Vagina (tissue), 2 donors: ENCODE results near the gene BPIFB6.

Experiments
- POLR2A ChIP-seq, 2 donors: fragments of 450-650 bp; IDR thresholded peaks; one replicate each; pipeline ENCODE4 v1.6.1; 2017; ENCODE audit warnings: antibody characterized with exemption in 2 of 2, mild to moderate bottlenecking in 2 of 2, moderate library complexity in 2 of 2
- POLR2AphosphoS5 ChIP-seq, 2 donors: sonication (generic); formaldehyde crosslinking; IDR thresholded peaks; one replicate each; pipeline ENCODE4 v1.9.0; 2017; ENCODE audit warnings: antibody characterized with exemption in 2 of 2, mild to moderate bottlenecking in 2 of 2, low read depth in 1 of 2; ENCODE audit not compliant: insufficient read depth in 1 of 2
- TF ChIP-seq, protein P1 (sequence below), 3 experiments: fragments of 450-650 bp in 2 of 3; fragments of 200-600 bp in 1 of 3; sonication (generic) in 1 of 3; IDR thresholded peaks; one replicate each; pipeline ENCODE4 v1.5.1; 2017 to 2019; ENCODE audit warnings: antibody characterized with exemption in 3 of 3, mild to moderate bottlenecking in 2 of 3, moderate library complexity in 2 of 3

DNA sequence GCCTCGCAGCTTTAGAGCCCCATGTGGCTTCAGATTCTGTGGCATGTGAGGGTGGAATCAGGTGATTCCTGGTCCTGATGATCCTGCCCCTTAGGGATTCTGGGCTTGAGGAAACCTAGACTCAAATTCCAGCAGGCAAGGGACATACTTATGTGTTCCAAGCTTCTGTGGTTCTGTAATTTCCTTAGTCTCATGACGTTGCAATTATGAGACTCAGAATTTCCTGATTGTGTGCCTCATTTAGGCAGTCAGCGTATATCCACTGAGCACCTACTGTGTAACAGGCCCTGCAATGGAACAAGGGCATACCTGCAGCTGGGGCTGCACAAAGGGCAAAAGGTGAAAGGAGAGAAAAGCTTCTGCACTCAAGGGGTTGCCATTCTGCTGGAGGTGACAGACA, 36.4 kb downstream of the BPIFB6 start:
- TF ChIP-seq, protein P1, sequence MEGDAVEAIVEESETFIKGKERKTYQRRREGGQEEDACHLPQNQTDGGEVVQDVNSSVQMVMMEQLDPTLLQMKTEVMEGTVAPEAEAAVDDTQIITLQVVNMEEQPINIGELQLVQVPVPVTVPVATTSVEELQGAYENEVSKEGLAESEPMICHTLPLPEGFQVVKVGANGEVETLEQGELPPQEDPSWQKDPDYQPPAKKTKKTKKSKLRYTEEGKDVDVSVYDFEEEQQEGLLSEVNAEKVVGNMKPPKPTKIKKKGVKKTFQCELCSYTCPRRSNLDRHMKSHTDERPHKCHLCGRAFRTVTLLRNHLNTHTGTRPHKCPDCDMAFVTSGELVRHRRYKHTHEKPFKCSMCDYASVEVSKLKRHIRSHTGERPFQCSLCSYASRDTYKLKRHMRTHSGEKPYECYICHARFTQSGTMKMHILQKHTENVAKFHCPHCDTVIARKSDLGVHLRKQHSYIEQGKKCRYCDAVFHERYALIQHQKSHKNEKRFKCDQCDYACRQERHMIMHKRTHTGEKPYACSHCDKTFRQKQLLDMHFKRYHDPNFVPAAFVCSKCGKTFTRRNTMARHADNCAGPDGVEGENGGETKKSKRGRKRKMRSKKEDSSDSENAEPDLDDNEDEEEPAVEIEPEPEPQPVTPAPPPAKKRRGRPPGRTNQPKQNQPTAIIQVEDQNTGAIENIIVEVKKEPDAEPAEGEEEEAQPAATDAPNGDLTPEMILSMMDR (IDR thresholded peaks at IDR 0.05) = no peak
- TF ChIP-seq POLR2A (IDR thresholded peaks at IDR 0.05) (no peak), POLR2AphosphoS5 (IDR thresholded peaks at IDR 0.05; ENCODE audit: insufficient read depth in 1 of 2, low read depth in 1 of 2) (no peak)
